Activated CD4-positive, alpha-beta memory T cell treated with anti-CD3 and anti-CD28 coated beads, Interleukin-2, amount 10 ng/mL, durations not matched to agents 7 days and 5 days (primary cell): ENCODE measurements around the gene P2RX1. TPM values are rescaled to one million over a fixed set of nuclear protein-coding genes. Genes with fewer than 3 reads are reported as not detected.
A peak's percentile ranks its signal among the peaks of the same experiment; 100 is the strongest.

Experiments used
- CTCF ChIA-PET: fragments of 350-600 bp; sonication (Branson Sonifier 250); formaldehyde crosslinking; loops from one replicate; lab custom pipeline; 2021; ENCODE audit warnings: antibody characterized with exemption, inconsistent platforms; lab: Charles Lee
- POLR2A ChIA-PET: fragments of 350-600 bp; sonication (Branson Sonifier 250); formaldehyde crosslinking; loops from one replicate; lab custom pipeline; 2021; ENCODE audit warnings: antibody characterized with exemption; lab: Charles Lee
- DNase-seq: peaks from one replicate; pipeline ENCODE4 v3.0.0-alpha.2; 2020
- H3K27ac Mint-ChIP-seq: one replicate; pipeline ENCODE4 v1.8.0; 2021; ENCODE audit warnings: mild to moderate bottlenecking, mixed read lengths
- H3K27me3 Mint-ChIP-seq: one replicate; pipeline ENCODE4 v1.8.0; 2021; ENCODE audit warnings: mixed read lengths
- H3K36me3 Mint-ChIP-seq: one replicate; pipeline ENCODE4 v1.8.0; 2021; ENCODE audit warnings: low read depth, mixed read lengths
- H3K4me1 Mint-ChIP-seq: one replicate; pipeline ENCODE4 v1.8.0; 2021; ENCODE audit warnings: mixed read lengths
- H3K4me3 Mint-ChIP-seq: one replicate; pipeline ENCODE4 v1.8.0; 2021; ENCODE audit warnings: mild to moderate bottlenecking, mixed read lengths
- H3K9me3 Mint-ChIP-seq: one replicate; pipeline ENCODE4 v1.8.0; 2021; ENCODE audit warnings: mixed read lengths
- total RNA-seq, 2 experiments: library from RNA; stranded (reverse); gene quantifications; one replicate each; pipeline ENCODE4 v1.2.3, GENCODE V29; 2021

Gene P2RX1
- total RNA-seq, 2 experiments from 2014 or later = 0.45 to 0.65 TPM

GRCh38 chr17:3894188-3894587, 22.1 kb downstream of the P2RX1 start:
- Mint-ChIP-seq H3K9me3 (no peaks in the 10 kb centered on the region), H3K27ac (peak overlapping the region; percentile 72), H3K4me1 (peaks cover 20% of the 10 kb centered on the region), H3K36me3 (no peaks in the 10 kb centered on the region), H3K27me3 (peaks cover 8% of the 10 kb centered on the region), H3K4me3 (peak overlapping the region; percentile 73)
- ChIA-PET POLR2A (interaction anchor here (0.8 to 2.1 kb wide), 3 partner anchors 8 to 171 kb away, joined by 3 to 7 read pairs (median 3); partner anchors contain the start of gene HASPIN), CTCF (interaction anchor here (0.5 to 2.8 kb wide), 4 partner anchors 20 to 52 kb away, joined by 4 to 14 read pairs (median 5); partner anchors contain the start of genes NCBP3 and P2RX1)
- no peak for DNase-seq

GRCh38 chr17:3893720-3894116, 22.5 kb downstream of the P2RX1 start:
- ChIA-PET POLR2A (interaction anchor here (1.4 to 2.1 kb wide), 3 partner anchors 72 to 249 kb away, joined by 3 to 7 read pairs (median 5); partner anchors contain the start of genes CYB5D2, HASPIN and ZZEF1), CTCF (interaction anchor here (1.2 to 2.8 kb wide), 4 partner anchors 20 to 48 kb away, joined by 4 to 14 read pairs (median 5); partner anchors contain the start of genes NCBP3 and P2RX1)
- DNase-seq = no peak
- Mint-ChIP-seq H3K4me1 (peaks cover 20% of the 10 kb centered on the region), H3K4me3 (peak overlapping the region; percentile 73), H3K9me3 (no peaks in the 10 kb centered on the region), H3K36me3 (no peaks in the 10 kb centered on the region), H3K27me3 (peaks cover 8% of the 10 kb centered on the region), H3K27ac (peak overlapping the region; percentile 72)

- Mint-ChIP-seq H3K4me3 (peak within 1 kb of the TSS; percentile 74), H3K36me3 (no peaks in the 10 kb centered on the region), H3K27me3 (peaks cover 8% of the 10 kb centered on the region), H3K4me1 (peaks cover 20% of the 10 kb centered on the region), H3K9me3 (no peaks in the 10 kb centered on the region), H3K27ac (peak within 1 kb of the TSS; percentile 72)
- ChIA-PET CTCF (interaction anchor here (1.0 to 2.8 kb wide), 3 partner anchors 30 to 49 kb away, joined by 3 to 14 read pairs (median 4); partner anchors contain the start of gene NCBP3), POLR2A (interaction anchor here (0.8 to 2.1 kb wide), 5 partner anchors 10 to 250 kb away, joined by 3 to 7 read pairs (median 5); partner anchors contain the start of genes CYB5D2, HASPIN, NCBP3 and ZZEF1)
- DNase-seq = peak; percentile 92
Observed at GRCh38 chr17:3893003-3893719, 23.1 kb downstream of the P2RX1 start, which contains the start of gene CAMKK1. TSS of gene CAMKK1 (minus strand) at chr17:3893053. CDS start at chr17:3885687, 7,366 bp downstream.

GRCh38 chr17:3892095-3892998, 23.9 kb downstream of the P2RX1 start:
- Mint-ChIP-seq H3K36me3 (no peaks in the 10 kb centered on the region), H3K27ac (no peak overlapping the region), H3K4me3 (peak overlapping the region; percentile 74)

GRCh38 chr17:3891626-3892094, 24.6 kb downstream of the P2RX1 start:
- H3K27ac Mint-ChIP-seq = no peak overlapping the region
- H3K4me1 Mint-ChIP-seq = peaks cover 32% of the 10 kb centered on the region
- no peaks in the 10 kb centered on the region for H3K9me3 Mint-ChIP-seq

More at GRCh38 chr17:3892095-3892998, 23.9 kb downstream of the P2RX1 start:
- Mint-ChIP-seq H3K4me1 (peaks cover 25% of the 10 kb centered on the region), H3K27me3 (peaks cover 8% of the 10 kb centered on the region), H3K9me3 (no peaks in the 10 kb centered on the region)
- peak; percentile 75 for DNase-seq
- POLR2A ChIA-PET = interaction anchor here (0.8 to 2.1 kb wide), 4 partner anchors 11 to 251 kb away, joined by 3 to 7 read pairs (median 6); partner anchors contain the start of genes CYB5D2, NCBP3 and ZZEF1
- CTCF ChIA-PET = interaction anchor here (1.0 to 2.8 kb wide), 3 partner anchors 29 to 49 kb away, joined by 3 to 14 read pairs (median 4); partner anchors contain the start of gene NCBP3

GRCh38 chr17:3890878-3891219, 25.4 kb downstream of the P2RX1 start:
- Mint-ChIP-seq H3K4me1 (peaks cover 40% of the 10 kb centered on the region), H3K9me3 (no peaks in the 10 kb centered on the region), H3K27ac (no peak overlapping the region), H3K27me3 (peaks cover 8% of the 10 kb centered on the region), H3K4me3 (no peak overlapping the region), H3K36me3 (no peaks in the 10 kb centered on the region)
- POLR2A ChIA-PET = interaction anchor here (1.8 kb wide), 1 partner anchor 45 kb away, joined by 4 read pairs; the partner anchor contains the start of gene NCBP3
- CTCF ChIA-PET = interaction anchor here (0.6 to 1.8 kb wide), 2 partner anchors 23 to 47 kb away, joined by 3 to 4 read pairs; no protein-coding TSS in a partner anchor
- no peak for DNase-seq

More at GRCh38 chr17:3891626-3892094, 24.6 kb downstream of the P2RX1 start:
- CTCF ChIA-PET = no interaction called here
- Mint-ChIP-seq H3K36me3 (no peaks in the 10 kb centered on the region), H3K4me3 (peak overlapping the region; percentile 74), H3K27me3 (peaks cover 8% of the 10 kb centered on the region)
- POLR2A ChIA-PET = no interaction called here
- DNase-seq = no peak

- DNase-seq = no peak
- CTCF ChIA-PET = interaction anchor here (0.6 to 1.8 kb wide), 2 partner anchors 24 to 46 kb away, joined by 3 to 4 read pairs; no protein-coding TSS in a partner anchor
- Mint-ChIP-seq H3K27me3 (peaks cover 8% of the 10 kb centered on the region), H3K4me3 (no peak overlapping the region), H3K9me3 (no peaks in the 10 kb centered on the region), H3K27ac (no peak overlapping the region), H3K4me1 (peaks cover 40% of the 10 kb centered on the region), H3K36me3 (no peaks in the 10 kb centered on the region)
- POLR2A ChIA-PET = interaction anchor here (0.5 to 1.8 kb wide), 2 partner anchors 44 to 307 kb away, joined by 3 to 4 read pairs; partner anchors contain the start of gene NCBP3
Observed at GRCh38 chr17:3890082-3890877, 26.0 kb downstream of the P2RX1 start.

- Mint-ChIP-seq H3K27me3 (peaks cover 8% of the 10 kb centered on the region), H3K4me1 (peaks cover 40% of the 10 kb centered on the region), H3K27ac (no peak overlapping the region), H3K9me3 (no peaks in the 10 kb centered on the region), H3K36me3 (no peaks in the 10 kb centered on the region), H3K4me3 (no peak overlapping the region)
- ChIA-PET CTCF (interaction anchor here (0.7 to 1.8 kb wide), 2 partner anchors 45 to 106 kb away, joined by 4 to 5 read pairs; no protein-coding TSS in a partner anchor), POLR2A (interaction anchor here (0.5 to 1.8 kb wide), 2 partner anchors 43 to 306 kb away, joined by 3 to 4 read pairs; partner anchors contain the start of gene NCBP3)
- no peak for DNase-seq
Observed at GRCh38 chr17:3889325-3890012, 26.8 kb downstream of the P2RX1 start.

GRCh38 chr17:3888343-3889171, 27.7 kb downstream of the P2RX1 start:
- peaks cover 8% of the 10 kb centered on the region for H3K27me3 Mint-ChIP-seq
- H3K36me3 Mint-ChIP-seq = no peaks in the 10 kb centered on the region
- POLR2A ChIA-PET = interaction anchor here (1.5 kb wide), 1 partner anchor 11 kb away, joined by 3 read pairs; no protein-coding TSS in a partner anchor
- no peak overlapping the region for H3K4me3 Mint-ChIP-seq
- DNase-seq = no peak
- no peaks in the 10 kb centered on the region for H3K9me3 Mint-ChIP-seq
- H3K27ac Mint-ChIP-seq = no peak overlapping the region
- peaks cover 34% of the 10 kb centered on the region for H3K4me1 Mint-ChIP-seq
- CTCF ChIA-PET = interaction anchor here (0.7 kb wide), 1 partner anchor 105 kb away, joined by 5 read pairs; no protein-coding TSS in a partner anchor

- Mint-ChIP-seq H3K4me3 (no peak overlapping the region), H3K27ac (no peak overlapping the region), H3K36me3 (no peaks in the 10 kb centered on the region), H3K4me1 (peaks cover 31% of the 10 kb centered on the region), H3K9me3 (no peaks in the 10 kb centered on the region), H3K27me3 (peaks cover 8% of the 10 kb centered on the region)
- DNase-seq = no peak
- CTCF ChIA-PET = interaction anchor here (1.4 kb wide), 1 partner anchor 41 kb away, joined by 5 read pairs; the partner anchor contains the start of gene NCBP3
- POLR2A ChIA-PET = interaction anchor here (1.5 kb wide), 1 partner anchor 10 kb away, joined by 3 read pairs; no protein-coding TSS in a partner anchor
Observed at GRCh38 chr17:3887804-3888203, 28.5 kb downstream of the P2RX1 start.
